Retina (tissue), 1 donor: ENCODE results near the gene ENOPH1.
A peak's percentile ranks its signal among the peaks of the same experiment; 100 is the strongest.
"Not testable (repeated sequence)": the region's sequence is repeated elsewhere in the genome, so short reads cannot be mapped to it uniquely, and the experiment has no call there.

Experiments
- DNase-seq: peaks from one replicate; pipeline ENCODE4 v3.0.0-alpha.2; 2016

The ENOPH1 gene

GRCh38 chr4:82473621-82474164 is 43.3 kb downstream of the ENOPH1 start:
- no peak for DNase-seq

- not testable (repeated sequence) for DNase-seq
These were observed 45.5 kb downstream of the ENOPH1 start for GRCh38 chr4:82475931-82476330.

GRCh38 chr4:82477469-82477868 is 47.1 kb downstream of the ENOPH1 start:
- not testable (repeated sequence) for DNase-seq

- DNase-seq: no peak
These were observed 49.2 kb downstream of the ENOPH1 start for GRCh38 chr4:82479562-82479961.

GRCh38 chr4:82480771-82481505 is 50.5 kb downstream of the ENOPH1 start:
- no peak for DNase-seq

GRCh38 chr4:82481506-82481840 is 51.1 kb downstream of the ENOPH1 start:
- DNase-seq: no peak

GRCh38 chr4:82482387-82482786 is 52.0 kb downstream of the ENOPH1 start:
- DNase-seq: no peak

- DNase-seq: no peak
These were observed 54.8 kb downstream of the ENOPH1 start for GRCh38 chr4:82484996-82485783.

GRCh38 chr4:82489076-82489475 is 58.7 kb downstream of the ENOPH1 start:
- DNase-seq: no peak

- no peak for DNase-seq
These were observed 59.6 kb downstream of the ENOPH1 start for GRCh38 chr4:82489987-82490386.

- DNase-seq: no peak
These were observed 61.0 kb downstream of the ENOPH1 start for GRCh38 chr4:82491251-82491960.

- DNase-seq: no peak
These were observed 63.5 kb downstream of the ENOPH1 start for GRCh38 chr4:82493721-82494425.

- no peak for DNase-seq
These were observed 65.3 kb downstream of the ENOPH1 start for GRCh38 chr4:82495666-82496065.

- DNase-seq: no peak
These were observed 66.0 kb downstream of the ENOPH1 start for GRCh38 chr4:82496349-82496748.

- DNase-seq: peak; percentile 23
These were observed 69.5 kb downstream of the ENOPH1 start for GRCh38 chr4:82499738-82500434.

GRCh38 chr4:82500435-82501153 is 70.2 kb downstream of the ENOPH1 start:
- no peak for DNase-seq

GRCh38 chr4:82501154-82501442 is 70.7 kb downstream of the ENOPH1 start:
- no peak for DNase-seq

- no peak for DNase-seq
These were observed 77.6 kb downstream of the ENOPH1 start for GRCh38 chr4:82508011-82508410.

- DNase-seq: no peak
These were observed 78.5 kb downstream of the ENOPH1 start for GRCh38 chr4:82508806-82509428.

GRCh38 chr4:82510216-82510615 is 79.8 kb downstream of the ENOPH1 start:
- DNase-seq: no peak
